ENCODE results near the gene AACS. TPM values are rescaled to one million over a fixed set of nuclear protein-coding genes. Genes with fewer than 3 reads are reported as not detected.

AACS gene
- polyA plus RNA-seq, 2 of the 4 experiments (the other 2 are of a cell fraction), result 18.6 to 20.4 TPM

GRCh38 chr12:125184213-125184967 lies 119.2 kb downstream of the AACS start:
- no peak for ATAC-seq
- POLR2A ChIA-PET, result no interaction called here
- 66% methylated on average over 16 of the region's 16 CpGs for WGBS (ENCODE audit: missing lambda C conversion rate)
- Histone ChIP-seq H3K27ac (no peak overlapping the region), H3K4me1 (peaks cover 28% of the 10 kb centered on the region), H3K4me2 (no peak overlapping the region), H3K9me3 (no peaks in the 10 kb centered on the region), H3K4me3 (no peak overlapping the region)
- CTCF ChIA-PET, result interaction anchor here (0.9 to 3.9 kb wide), 14 partner anchors 9 to 1982 kb away, joined by 3 to 27 read pairs (median 6); no protein-coding TSS in a partner anchor
- FAIRE-seq, result no peak
- DNase-seq (ENCODE audit: low read depth in 1 of 2, low spot score in 1 of 2), result no peak
- TF ChIP-seq JUNB (IDR thresholded peaks at IDR 0.05), result no peak
- TF ChIP-seq RARB (CRISPR knock-in tag; IDR thresholded peaks at IDR 0.05), result no peak
- TF ChIP-seq HEYL (CRISPR knock-in tag; IDR thresholded peaks at IDR 0.05), result no peak
- no peak for TF ChIP-seq CHD2 (IDR thresholded peaks at IDR 0.05; ENCODE audit: low read length, partially characterized antibody)
- no peak for TF ChIP-seq TFCP2L1 (CRISPR knock-in tag; IDR thresholded peaks at IDR 0.05)
- TF ChIP-seq NR3C1 (IDR thresholded peaks at IDR 0.05), result no peak

- Histone ChIP-seq H3K4me3 (peak overlapping the region; percentile 47), H3K9me3 (no peaks in the 10 kb centered on the region), H3K27ac (peak overlapping the region in 1 of 2 experiments; percentile 33; a peak in 2 of 6 replicates), H3K4me2 (peak overlapping the region; percentile 97), H3K4me1 (peaks cover 28% of the 10 kb centered on the region)
- CTCF ChIA-PET, result interaction anchor here (0.8 to 3.9 kb wide), 6 partner anchors 13 to 219 kb away, joined by 3 to 27 read pairs (median 7); no protein-coding TSS in a partner anchor
- 50% methylated on average over 17 of the region's 21 CpGs for WGBS (ENCODE audit: missing lambda C conversion rate)
- no peak for TF ChIP-seq FOSL2 (IDR thresholded peaks at IDR 0.05)
- 0 out of 2 replicates have a peak, but pooled peaks have one; percentile 27 for TF ChIP-seq FOSL2 (CRISPR knock-in tag; IDR thresholded peaks at IDR 0.05)
- no peak for TF ChIP-seq FOXS1 (CRISPR knock-in tag; IDR thresholded peaks at IDR 0.05)
- no peak for TF ChIP-seq RAD21 (conservative IDR thresholded peaks at IDR 0.05 in 1 of 2, IDR thresholded peaks at IDR 0.05 in 1 of 2)
- TF ChIP-seq CHD4 (IDR thresholded peaks at IDR 0.05; ENCODE audit: borderline replicate concordance), result no peak
- no peak for TF ChIP-seq SMC3 (IDR thresholded peaks at IDR 0.05)
- no peak for TF ChIP-seq POLR2AphosphoS2 (conservative IDR thresholded peaks at IDR 0.05; ENCODE audit: low read length)
- TF ChIP-seq ZSCAN20 (CRISPR knock-in tag; IDR thresholded peaks at IDR 0.05), result no peak
- no peak for DNase-seq (ENCODE audit: low read depth in 1 of 2, low spot score in 1 of 2)
- POLR2A ChIA-PET, result no interaction called here
- ATAC-seq, result peak; percentile 1 to 21; a peak in 3 of 6 replicates
- no peak for FAIRE-seq
These were observed 120.1 kb downstream of the AACS start for GRCh38 chr12:125185311-125185739.

GRCh38 chr12:125185740-125186470 lies 120.7 kb downstream of the AACS start, which contains the start of gene TMEM132B:
Gene TMEM132B, plus strand, starts transcription at chr12:125186386.
- WGBS (ENCODE audit: missing lambda C conversion rate), result 8% methylated on average over 37 of the region's 71 CpGs
- CTCF ChIA-PET, result interaction anchor here (0.8 to 3.9 kb wide), 7 partner anchors 13 to 133 kb away, joined by 3 to 27 read pairs (median 5); no protein-coding TSS in a partner anchor
- TF ChIP-seq CBX2 (IDR thresholded peaks at IDR 0.05; ENCODE audit: borderline replicate concordance, low read depth), result no peak
- no peak for TF ChIP-seq ZSCAN20 (CRISPR knock-in tag; IDR thresholded peaks at IDR 0.05)
- TF ChIP-seq SMC3 (IDR thresholded peaks at IDR 0.05), result peak; percentile 36; the same call in 1 of the 3 replicates
- TF ChIP-seq FOSL2 (IDR thresholded peaks at IDR 0.05), result no peak
- TF ChIP-seq FOSL2 (CRISPR knock-in tag; IDR thresholded peaks at IDR 0.05), result no peak
- TF ChIP-seq CTCF (IDR thresholded peaks at IDR 0.05), result peak; percentile 58
- TF ChIP-seq KDM1A (IDR thresholded peaks at IDR 0.05; ENCODE audit: low read depth), result no peak
- no peak for TF ChIP-seq GATA3 (IDR thresholded peaks at IDR 0.05; ENCODE audit: borderline replicate concordance)
- ATAC-seq (peak; percentile 62 to 81), DNase-seq (ENCODE audit: low read depth in 1 of 2, low spot score in 1 of 2) (peak; percentile 65 to 74), FAIRE-seq (no peak)
- Histone ChIP-seq H3K4me1 (peaks cover 28% of the 10 kb centered on the region), H3K9me3 (no peaks in the 10 kb centered on the region), H3K27ac (peak within 1 kb of the TSS in 1 of 2 experiments; percentile 68; a peak in 5 of 6 replicates), H3K4me3 (peak within 1 kb of the TSS; percentile 47), H3K4me2 (peak within 1 kb of the TSS; percentile 97)
- POLR2A ChIA-PET, result interaction anchor here (0.6 kb wide), 1 partner anchor 501 kb away, joined by 3 read pairs; no protein-coding TSS in a partner anchor

Measured in A549 (cell line).